CD14-positive monocyte (primary cell): Measurements from ENCODE around the gene GALNT17. TPM values are rescaled to one million over a fixed set of nuclear protein-coding genes. Genes with fewer than 3 reads are reported as not detected.

Experiments
- DNase-seq, 3 donors: peaks; one replicate each; pipeline ENCODE4 v3.0.0-alpha.2; 2011 to 2022
- H2AFZ ChIP-seq: 2 replicates; pipeline ENCODE4 v1.6.0; 2012; ENCODE audit warnings: mild to moderate bottlenecking, low read depth, low read length, inconsistent platforms; ENCODE audit not compliant: insufficient read depth, poor library complexity, severe bottlenecking
- H3K27ac ChIP-seq, 2 donors: 1 replicate in 1 of 2; 2 replicates in 1 of 2; pipeline ENCODE4 v1.5.1; 2012 to 2013; ENCODE audit warnings: low read length in 2 of 2, control low read depth in 1 of 2, inconsistent platforms in 1 of 2, low read depth in 1 of 2, mild to moderate bottlenecking in 1 of 2
- H3K27me3 ChIP-seq, 2 donors: one replicate each; pipeline versions ENCODE4 v1.6.0 to v1.6.1; 2011 to 2013; ENCODE audit warnings: low read length in 2 of 2; ENCODE audit not compliant: control insufficient read depth in 2 of 2, insufficient read depth in 2 of 2
- H3K36me3 ChIP-seq, 2 donors: replicated peaks in 1 of 2; 1 replicate in 1 of 2; 2 replicates in 1 of 2; pipeline versions ENCODE4 v1.5.1 to v1.6.1; 2012 to 2013; ENCODE audit warnings: low read length in 2 of 2, control low read depth in 1 of 2, inconsistent platforms in 1 of 2, mild to moderate bottlenecking in 1 of 2; ENCODE audit not compliant: insufficient read depth in 2 of 2, control insufficient read depth in 1 of 2
- H3K4me1 ChIP-seq, 2 donors: 1 replicate in 1 of 2; 2 replicates in 1 of 2; pipeline versions ENCODE4 v1.5.1 to v1.6.1; 2012 to 2013; ENCODE audit warnings: low read length in 2 of 2, control low read depth in 1 of 2, inconsistent platforms in 1 of 2, mild to moderate bottlenecking in 1 of 2, moderate library complexity in 1 of 2; ENCODE audit not compliant: insufficient read depth in 2 of 2, control insufficient read depth in 1 of 2
- H3K4me2 ChIP-seq: replicated peaks from 2 replicates; pipeline ENCODE3; 2012; ENCODE audit warnings: low read length, moderate library complexity, mild to moderate bottlenecking; ENCODE audit not compliant: poor library complexity, severe bottlenecking; ENCODE audit errors: extremely low read depth
- H3K4me3 ChIP-seq, 3 experiments: fragments of 200-600 bp in 1 of 3; sonication (generic) in 1 of 3; replicated peaks in 1 of 3; 1 replicate in 2 of 3; 2 replicates in 1 of 3; pipeline ENCODE4 v1.5.1; 2011 to 2013; ENCODE audit warnings: low read length in 3 of 3, mild to moderate bottlenecking in 3 of 3, control low read depth in 2 of 3, low read depth in 2 of 3, inconsistent platforms in 1 of 3, moderate library complexity in 1 of 3
- H3K79me2 ChIP-seq: 2 replicates; pipeline ENCODE4 v1.6.0; 2012; ENCODE audit warnings: mild to moderate bottlenecking, control low read depth, inconsistent platforms, low read length, moderate library complexity; ENCODE audit not compliant: insufficient read depth
- H3K9ac ChIP-seq: 2 replicates; pipeline ENCODE4 v1.6.0; 2017; ENCODE audit warnings: low read length, mild to moderate bottlenecking; ENCODE audit not compliant: insufficient read depth, poor library complexity, severe bottlenecking
- H3K9me3 ChIP-seq, 2 donors: replicated peaks in 1 of 2; 1 replicate in 1 of 2; 2 replicates in 1 of 2; pipeline versions ENCODE4 v1.5.1 to v1.6.1; 2012 to 2013; ENCODE audit warnings: low read length in 2 of 2, control low read depth in 1 of 2; ENCODE audit not compliant: control insufficient read depth in 1 of 2, insufficient read depth in 1 of 2
- H4K20me1 ChIP-seq: 2 replicates; pipeline ENCODE4 v1.6.0; 2012; ENCODE audit warnings: mild to moderate bottlenecking, low read length, control low read depth, moderate library complexity; ENCODE audit not compliant: insufficient read depth
- H3K27ac Mint-ChIP-seq, 7 donors: one replicate each; pipeline ENCODE4 v1.8.0; 2020; ENCODE audit warnings: mild to moderate bottlenecking in 7 of 7, mixed read lengths in 7 of 7, moderate library complexity in 6 of 7, inconsistent platforms in 2 of 7
- H3K27me3 Mint-ChIP-seq, 3 donors: one replicate each; pipeline ENCODE4 v1.8.0; 2021 to 2022; ENCODE audit warnings: low read depth in 3 of 3, mild to moderate bottlenecking in 3 of 3, mixed read lengths in 3 of 3, moderate library complexity in 3 of 3, inconsistent platforms in 1 of 3
- H3K36me3 Mint-ChIP-seq, 2 donors: one replicate each; pipeline ENCODE4 v1.8.0; 2020; ENCODE audit warnings: mixed read lengths in 2 of 2, inconsistent platforms in 1 of 2, mild to moderate bottlenecking in 1 of 2
- H3K4me1 Mint-ChIP-seq: one replicate; pipeline ENCODE4 v1.8.0; 2020; ENCODE audit warnings: mild to moderate bottlenecking, mixed read lengths
- H3K4me3 Mint-ChIP-seq, 2 donors: one replicate each; pipeline ENCODE4 v1.8.0; 2020; ENCODE audit warnings: mild to moderate bottlenecking in 2 of 2, mixed read lengths in 2 of 2, moderate library complexity in 1 of 2
- H3K9me3 Mint-ChIP-seq, 7 donors: one replicate each; pipeline ENCODE4 v1.8.0; 2020 to 2022; ENCODE audit warnings: mixed read lengths in 7 of 7, mild to moderate bottlenecking in 6 of 7, moderate library complexity in 6 of 7, inconsistent platforms in 2 of 7
- WGBS: methylation state at CpG from one replicate; pipeline ENCODE4 v1.1.5; 2013; ENCODE audit warnings: missing lambda C conversion rate; ENCODE audit not compliant: insufficient coverage; 5-methylcytosine and 5-hydroxymethylcytosine counted together
- intact Hi-C, 2 donors: fragments of 100-400 bp; cut with micrococcal nuclease; formaldehyde crosslinking; loops; one replicate each; pipeline versions ENCODE4 v1.15.0 to v1.15.1; 2023
- polyA plus RNA-seq, 3 donors: library from polyadenylated mRNA; depleted of rRNA in 1 of 3; unstranded in 2 of 3; stranded (reverse) in 1 of 3; fragments of 300-500 nt in 2 of 3; fragments of >200 nt in 1 of 3; fragmentation: Illumina TruSeq in 2 of 3; gene quantifications; 1 replicate in 2 of 3; 2 replicates in 1 of 3; pipeline ENCODE4 v1.2.3, GENCODE V29; 2012 to 2021
- TF ChIP-seq, protein P1 (sequence below): fragments of 200-600 bp; IDR thresholded peaks from one replicate; pipeline ENCODE4 v1.8.0; 2022; ENCODE audit warnings: antibody characterized with exemption, mild to moderate bottlenecking

GALNT17 gene
- polyA plus RNA-seq, 3 donors = not detected

DNA sequence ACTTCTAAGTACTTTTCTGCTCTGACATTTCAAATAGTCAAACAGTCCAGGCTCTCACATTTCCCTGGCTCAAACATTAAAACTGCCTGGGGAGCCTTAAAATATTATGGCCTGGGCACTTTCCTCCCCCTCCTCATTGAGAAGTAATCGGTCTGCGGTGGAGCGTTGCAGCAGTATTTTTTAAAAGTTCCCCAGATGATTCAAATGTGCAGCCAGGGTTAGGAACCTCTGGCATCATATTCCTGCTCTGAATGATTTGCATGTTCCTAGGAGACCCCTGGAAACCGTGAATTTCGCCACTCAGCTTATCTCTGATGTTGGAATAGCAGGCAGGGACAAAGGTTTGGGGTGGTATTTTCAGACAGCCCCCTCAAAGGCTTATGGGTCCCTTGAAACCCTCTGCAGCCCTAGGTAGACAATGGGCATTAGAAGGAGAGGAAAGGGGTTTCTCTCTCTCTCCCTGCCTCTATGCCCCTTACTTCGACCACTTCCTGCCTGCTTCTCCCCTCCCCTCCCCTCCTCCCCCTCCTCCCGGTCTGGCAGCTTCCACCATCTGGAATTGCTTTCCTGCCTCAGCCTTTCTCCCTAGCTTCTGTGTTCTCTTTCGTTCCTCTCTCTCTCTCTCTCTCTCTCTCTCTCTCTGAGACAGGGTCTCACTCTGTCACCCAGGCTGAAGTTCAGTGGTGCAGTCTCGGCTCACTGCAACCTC lies 622.2 kb downstream of the GALNT17 start:
- Histone ChIP-seq H3K27ac (no peak overlapping the region), H2AFZ (no peak overlapping the region), H3K79me2 (no peaks in the 10 kb centered on the region), H3K9me3 (peaks cover 4 to 8% of the 10 kb centered on the region in 2 donors), H3K9ac (no peak overlapping the region), H3K36me3 (no peaks in the 10 kb centered on the region), H3K4me2 (no peak overlapping the region), H3K27me3 (peaks cover 0 to 7% of the 10 kb centered on the region in 2 donors), H4K20me1 (no peaks in the 10 kb centered on the region), H3K4me3 (no peak overlapping the region), H3K4me1 (peaks cover 0 to 4% of the 10 kb centered on the region in 2 donors)
- 53% methylated on average over 7 of the region's 9 CpGs for WGBS
- intact Hi-C loops = loop anchor here (2.0 to 5.0 kb wide), 2 partner anchors 738 to 741 kb away; no protein-coding TSS in a partner anchor
- H3K36me3 Mint-ChIP-seq = no peaks in the 10 kb centered on the region
- peaks cover 2 to 19% (median 10%) of the 10 kb centered on the region in 7 donors for H3K9me3 Mint-ChIP-seq
- TF ChIP-seq, protein P1, sequence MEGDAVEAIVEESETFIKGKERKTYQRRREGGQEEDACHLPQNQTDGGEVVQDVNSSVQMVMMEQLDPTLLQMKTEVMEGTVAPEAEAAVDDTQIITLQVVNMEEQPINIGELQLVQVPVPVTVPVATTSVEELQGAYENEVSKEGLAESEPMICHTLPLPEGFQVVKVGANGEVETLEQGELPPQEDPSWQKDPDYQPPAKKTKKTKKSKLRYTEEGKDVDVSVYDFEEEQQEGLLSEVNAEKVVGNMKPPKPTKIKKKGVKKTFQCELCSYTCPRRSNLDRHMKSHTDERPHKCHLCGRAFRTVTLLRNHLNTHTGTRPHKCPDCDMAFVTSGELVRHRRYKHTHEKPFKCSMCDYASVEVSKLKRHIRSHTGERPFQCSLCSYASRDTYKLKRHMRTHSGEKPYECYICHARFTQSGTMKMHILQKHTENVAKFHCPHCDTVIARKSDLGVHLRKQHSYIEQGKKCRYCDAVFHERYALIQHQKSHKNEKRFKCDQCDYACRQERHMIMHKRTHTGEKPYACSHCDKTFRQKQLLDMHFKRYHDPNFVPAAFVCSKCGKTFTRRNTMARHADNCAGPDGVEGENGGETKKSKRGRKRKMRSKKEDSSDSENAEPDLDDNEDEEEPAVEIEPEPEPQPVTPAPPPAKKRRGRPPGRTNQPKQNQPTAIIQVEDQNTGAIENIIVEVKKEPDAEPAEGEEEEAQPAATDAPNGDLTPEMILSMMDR = no peak
- no peak for DNase-seq
- H3K4me3 Mint-ChIP-seq = no peak overlapping the region
- H3K27me3 Mint-ChIP-seq = peaks cover 6 to 17% (median 7%) of the 10 kb centered on the region in 3 donors
- H3K27ac Mint-ChIP-seq = no peak overlapping the region
- peaks cover 3% of the 10 kb centered on the region for H3K4me1 Mint-ChIP-seq

DNA sequence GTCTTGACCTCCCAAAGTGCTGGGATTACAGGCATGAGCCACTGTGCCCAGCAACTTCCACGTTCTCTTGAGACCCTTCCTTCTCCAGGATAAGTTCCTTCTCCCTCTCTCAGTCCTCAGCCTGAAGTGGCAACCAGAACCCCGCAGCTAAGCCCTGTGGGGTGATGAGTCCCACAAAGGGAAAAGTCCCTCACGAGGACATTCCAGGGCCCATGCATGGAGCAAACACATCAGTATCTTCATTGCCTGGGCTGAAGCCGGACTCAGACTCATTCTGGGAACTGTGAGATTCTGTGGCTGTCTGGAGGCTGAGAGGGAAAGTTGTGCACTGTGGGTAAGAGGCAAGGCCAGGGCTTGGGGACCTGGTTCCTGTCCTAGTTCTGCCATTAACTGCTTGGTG lies 622.9 kb downstream of the GALNT17 start:
- Histone ChIP-seq H3K4me1 (peaks cover 0 to 4% of the 10 kb centered on the region in 2 donors), H3K27me3 (peaks cover 0 to 7% of the 10 kb centered on the region in 2 donors), H2AFZ (no peak overlapping the region), H3K4me2 (no peak overlapping the region), H3K9me3 (peaks cover 0 to 4% of the 10 kb centered on the region in 2 donors), H3K79me2 (no peaks in the 10 kb centered on the region), H3K9ac (no peak overlapping the region), H3K36me3 (no peaks in the 10 kb centered on the region), H4K20me1 (no peaks in the 10 kb centered on the region), H3K27ac (no peak overlapping the region), H3K4me3 (no peak overlapping the region)
- TF ChIP-seq, protein P1 = no peak
- peaks cover 4 to 17% (median 9%) of the 10 kb centered on the region in 3 donors for H3K27me3 Mint-ChIP-seq
- no peaks in the 10 kb centered on the region for H3K36me3 Mint-ChIP-seq
- H3K4me3 Mint-ChIP-seq = no peak overlapping the region
- no peak for DNase-seq
- peaks cover 2 to 19% (median 10%) of the 10 kb centered on the region in 7 donors for H3K9me3 Mint-ChIP-seq
- H3K27ac Mint-ChIP-seq = no peak overlapping the region
- 93% methylated on average over 4 of the region's 4 CpGs for WGBS
- intact Hi-C loops = loop anchor here in 1 of 2 donors (5.0 kb wide), 1 partner anchor 737 kb away; no protein-coding TSS in a partner anchor
- H3K4me1 Mint-ChIP-seq = peaks cover 3% of the 10 kb centered on the region
